ENCODE results near the gene TMEM168.

DNA sequence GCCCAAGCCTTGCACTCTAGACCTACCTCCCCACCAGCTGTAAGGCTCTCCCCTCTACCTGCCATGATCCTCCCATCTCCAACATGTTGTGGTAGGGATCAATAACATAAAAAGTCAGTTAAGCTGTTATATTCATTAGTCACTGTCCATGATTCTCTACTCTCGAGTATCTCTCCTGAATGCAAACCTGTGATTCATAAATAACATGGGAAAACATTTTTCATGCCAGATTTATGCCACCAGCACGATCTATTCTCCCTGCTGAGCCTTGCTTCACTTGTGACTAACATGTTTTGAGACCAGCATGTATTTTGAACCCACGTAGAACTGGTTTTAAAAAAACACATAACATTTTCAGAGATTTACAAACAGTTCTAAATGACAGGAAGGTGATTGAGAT is 30.3 kb downstream of the TMEM168 start:
- TF ChIP-seq EZH2 (IDR thresholded peaks at IDR 0.05) (no peak), POLR2AphosphoS5 (IDR thresholded peaks at IDR 0.05; ENCODE audit: borderline replicate concordance, low read depth, low read length) (no peak), FOXP2 (optimal IDR thresholded peaks at IDR 0.05; ENCODE audit: control extremely low read depth, extremely low read length, insufficient read depth) (no peak)

All from SK-N-MC (cell line).